Measurements from ENCODE around the gene GXYLT1.

GRCh38 chr12:42166501-42166900, 21.8 kb upstream of the GXYLT1 start:
- TF ChIP-seq POLR2AphosphoS5 (IDR thresholded peaks at IDR 0.05; ENCODE audit: low read depth, low read length), result no peak
- no peak for TF ChIP-seq REST (IDR thresholded peaks at IDR 0.05; ENCODE audit: insufficient read depth in 1 of 2, low read depth in 2 of 2, low read length in 2 of 2)
- no peak for TF ChIP-seq FOXP2 (optimal IDR thresholded peaks at IDR 0.05; ENCODE audit: borderline replicate concordance, extremely low read depth, extremely low read length, insufficient read depth)

All from PFSK-1 (cell line).